ENCODE measurements around the gene PLEKHO1. TPM values are rescaled to one million over a fixed set of nuclear protein-coding genes. Genes with fewer than 3 reads are reported as not detected.

Gene PLEKHO1
- polyA plus RNA-seq, 1 of the 3 experiments (the other 2 are of a cell fraction) = 33.5 TPM

- Histone ChIP-seq H3F3A (replicated peaks; ENCODE audit: insufficient read depth) (peaks cover 27% of the 10 kb centered on the region), H3K4me1 (ENCODE audit: control insufficient read depth in 1 of 2, insufficient read depth in 2 of 2, low read depth in 1 of 2, low read length in 1 of 2) (peaks cover 18 to 28% of the 10 kb centered on the region in 2 experiments), H3K27me3 (ENCODE audit: insufficient read depth) (no peaks in the 10 kb centered on the region), H3K36me3 (replicated peaks in 1 of 2; ENCODE audit: control insufficient read depth in 1 of 2, insufficient read depth in 2 of 2, low read length in 1 of 2) (peaks cover 27 to 40% of the 10 kb centered on the region in 2 experiments), H3K79me2 (ENCODE audit: insufficient read depth) (peaks cover 62% of the 10 kb centered on the region), H3K4me2 (peak overlapping the region; percentile 85), H3K9ac (peak overlapping the region; percentile 91), H4K20me1 (ENCODE audit: insufficient read depth) (no peaks in the 10 kb centered on the region), H3K9me3 (no peaks in the 10 kb centered on the region), H3K4me3 (ENCODE audit: low read depth in 2 of 2, low read length in 1 of 2) (peak overlapping the region; percentile 86 to 89), H3K27ac (ENCODE audit: low read depth in 2 of 2, low read length in 1 of 2) (peak overlapping the region; percentile 50 to 87), H2AFZ (ENCODE audit: low read depth) (no peak overlapping the region), H3K9me2 (no peaks in the 10 kb centered on the region)
- TF ChIP-seq MXI1 (IDR thresholded peaks at IDR 0.05; ENCODE audit: low read depth, low read length) = peak; percentile 51; the same call in 1 of the 2 replicates
- TF ChIP-seq ZBTB33 (IDR thresholded peaks at IDR 0.05; ENCODE audit: borderline replicate concordance, low read depth) = no peak
- TF ChIP-seq FOSL2 (IDR thresholded peaks at IDR 0.05; ENCODE audit: borderline replicate concordance, low read depth) = no peak
- TF ChIP-seq TCF12 (IDR thresholded peaks at IDR 0.05) = peak; percentile 65
- no peak for TF ChIP-seq RXRA (IDR thresholded peaks at IDR 0.05; ENCODE audit: borderline replicate concordance, low read depth)
- peak; percentile 42 for DNase-seq
- CTCF ChIA-PET = interaction anchor here (0.7 to 2.1 kb wide), 5 partner anchors 17 to 190 kb away, joined by 3 to 7 read pairs (median 3); no protein-coding TSS in a partner anchor
- POLR2A ChIA-PET = interaction anchor here (0.9 kb wide), 1 partner anchor 264 kb away, joined by 3 read pairs; a partner anchor contains a TSS
- 33% methylated on average over 15 of the region's 15 CpGs for WGBS (ENCODE audit: low lambda C conversion rate)
Observed at GRCh38 chr1:150151291-150152181, 1.8 kb downstream of the PLEKHO1 start.

GRCh38 chr1:150152182-150152536, 2.4 kb downstream of the PLEKHO1 start:
- Histone ChIP-seq H3K79me2 (ENCODE audit: insufficient read depth) (peaks cover 62% of the 10 kb centered on the region), H3K9me2 (no peaks in the 10 kb centered on the region), H3K36me3 (replicated peaks in 1 of 2; ENCODE audit: control insufficient read depth in 1 of 2, insufficient read depth in 2 of 2, low read length in 1 of 2) (peaks cover 33 to 47% of the 10 kb centered on the region in 2 experiments), H3F3A (replicated peaks; ENCODE audit: insufficient read depth) (peaks cover 34% of the 10 kb centered on the region), H3K4me1 (ENCODE audit: control insufficient read depth in 1 of 2, insufficient read depth in 2 of 2, low read depth in 1 of 2, low read length in 1 of 2) (peaks cover 24 to 25% of the 10 kb centered on the region in 2 experiments), H3K4me2 (peak overlapping the region; percentile 85), H3K9ac (peak overlapping the region; percentile 91; the same call in 1 of the 2 replicates), H4K20me1 (ENCODE audit: insufficient read depth) (no peaks in the 10 kb centered on the region), H3K4me3 (ENCODE audit: low read depth in 2 of 2, low read length in 1 of 2) (peak overlapping the region in 1 of 2 experiments; percentile 86; a peak in 2 of 4 replicates), H3K27me3 (ENCODE audit: insufficient read depth) (no peaks in the 10 kb centered on the region), H2AFZ (ENCODE audit: low read depth) (no peak overlapping the region), H3K9me3 (no peaks in the 10 kb centered on the region), H3K27ac (ENCODE audit: low read depth in 2 of 2, low read length in 1 of 2) (peak overlapping the region; percentile 50 to 87; a peak in 3 of 4 replicates)
- TF ChIP-seq ZBTB33 (IDR thresholded peaks at IDR 0.05; ENCODE audit: borderline replicate concordance, low read depth) (no peak), NRF1 (IDR thresholded peaks at IDR 0.05; ENCODE audit: low read depth, low read length) (no peak), FOSL2 (IDR thresholded peaks at IDR 0.05; ENCODE audit: borderline replicate concordance, low read depth) (no peak), EZH2phosphoT487 (IDR thresholded peaks at IDR 0.05; ENCODE audit: borderline replicate concordance, low read depth) (no peak), FOXJ3 (CRISPR knock-in tag; IDR thresholded peaks at IDR 0.05) (no peak), GABPA (IDR thresholded peaks at IDR 0.05; ENCODE audit: low read depth) (no peak), NFIC (IDR thresholded peaks at IDR 0.05; ENCODE audit: borderline replicate concordance) (no peak), JUND (IDR thresholded peaks at IDR 0.05) (no peak), EP300 (IDR thresholded peaks at IDR 0.05; ENCODE audit: borderline replicate concordance in 1 of 2, low read depth in 1 of 2, low read length in 1 of 2) (no peak), USF1 (IDR thresholded peaks at IDR 0.05; ENCODE audit: borderline replicate concordance, low read depth) (no peak), USF2 (IDR thresholded peaks at IDR 0.05; ENCODE audit: borderline replicate concordance, low read depth, low read length) (no peak)
- no peak for DNase-seq
- 93% methylated on average over 2 of the region's 2 CpGs for WGBS (ENCODE audit: low lambda C conversion rate)
- POLR2A ChIA-PET = interaction anchor here (0.6 to 1.8 kb wide), 3 partner anchors 9 to 264 kb away, joined by 3 to 7 read pairs (median 3); a partner anchor contains a TSS
- CTCF ChIA-PET = interaction anchor here (1.1 to 2.1 kb wide), 3 partner anchors 17 to 190 kb away, joined by 3 to 7 read pairs (median 3); no protein-coding TSS in a partner anchor
